Measurements from ENCODE around the gene ERGIC1.

Gene ERGIC1

GRCh38 chr5:172931001-172931536 is 97.0 kb downstream of the ERGIC1 start:
- DNase-seq, result no peak
- Mint-ChIP-seq H3K36me3 (no peaks in the 10 kb centered on the region), H3K27ac (no peak overlapping the region), H3K4me1 (peaks cover 5% of the 10 kb centered on the region), H3K9me3 (no peaks in the 10 kb centered on the region), H3K4me3 (no peak overlapping the region), H3K27me3 (no peaks in the 10 kb centered on the region)
- CTCF ChIA-PET, result interaction anchor here (0.9 to 15.6 kb wide), 15 partner anchors 8 to 235 kb away, joined by 3 to 372 read pairs (median 3); partner anchors contain the start of gene DUSP1

GRCh38 chr5:172932313-172933017 is 98.4 kb downstream of the ERGIC1 start:
- H3K27ac Mint-ChIP-seq, result no peak overlapping the region
- H3K36me3 Mint-ChIP-seq, result no peaks in the 10 kb centered on the region
- peaks cover 5% of the 10 kb centered on the region for H3K4me1 Mint-ChIP-seq
- peak; percentile 76 for DNase-seq
- no peaks in the 10 kb centered on the region for H3K27me3 Mint-ChIP-seq
- H3K4me3 Mint-ChIP-seq, result no peak overlapping the region
- H3K9me3 Mint-ChIP-seq, result no peaks in the 10 kb centered on the region
- CTCF ChIA-PET, result interaction anchor here (0.6 to 15.6 kb wide), 28 partner anchors 10 to 437 kb away, joined by 3 to 372 read pairs (median 3); partner anchors contain the start of gene DUSP1

- Mint-ChIP-seq H3K4me1 (peaks cover 5% of the 10 kb centered on the region), H3K27ac (no peak overlapping the region), H3K4me3 (no peak overlapping the region), H3K9me3 (no peaks in the 10 kb centered on the region), H3K36me3 (no peaks in the 10 kb centered on the region), H3K27me3 (no peaks in the 10 kb centered on the region)
- CTCF ChIA-PET, result interaction anchor here (0.5 to 15.6 kb wide), 12 partner anchors 9 to 437 kb away, joined by 3 to 372 read pairs (median 6); partner anchors contain the start of gene DUSP1
- DNase-seq, result no peak
Measured at GRCh38 chr5:172933238-172933637, 99.2 kb downstream of the ERGIC1 start.

GRCh38 chr5:172935096-172935495 is 101.0 kb downstream of the ERGIC1 start:
- no peaks in the 10 kb centered on the region for H3K9me3 Mint-ChIP-seq
- H3K27ac Mint-ChIP-seq, result no peak overlapping the region
- CTCF ChIA-PET, result interaction anchor here (1.1 to 15.6 kb wide), 3 partner anchors 215 to 225 kb away, joined by 3 to 372 read pairs (median 74); no protein-coding TSS in a partner anchor
- H3K4me1 Mint-ChIP-seq, result peaks cover 5% of the 10 kb centered on the region
- no peaks in the 10 kb centered on the region for H3K36me3 Mint-ChIP-seq
- DNase-seq, result no peak
- no peak overlapping the region for H3K4me3 Mint-ChIP-seq
- no peaks in the 10 kb centered on the region for H3K27me3 Mint-ChIP-seq

GRCh38 chr5:172936401-172936800 is 102.3 kb downstream of the ERGIC1 start:
- H3K4me1 Mint-ChIP-seq, result peaks cover 5% of the 10 kb centered on the region
- no peak overlapping the region for H3K4me3 Mint-ChIP-seq
- no peaks in the 10 kb centered on the region for H3K27me3 Mint-ChIP-seq
- peak overlapping the region; percentile 71 for H3K27ac Mint-ChIP-seq
- H3K36me3 Mint-ChIP-seq, result no peaks in the 10 kb centered on the region
- CTCF ChIA-PET, result interaction anchor here (10.8 to 15.6 kb wide), 2 partner anchors 219 to 227 kb away, joined by 74 to 372 read pairs; no protein-coding TSS in a partner anchor
- no peaks in the 10 kb centered on the region for H3K9me3 Mint-ChIP-seq
- DNase-seq, result no peak

GRCh38 chr5:172939071-172939470 is 105.0 kb downstream of the ERGIC1 start:
- H3K27ac Mint-ChIP-seq, result no peak overlapping the region
- H3K27me3 Mint-ChIP-seq, result no peaks in the 10 kb centered on the region
- H3K36me3 Mint-ChIP-seq, result peaks cover 1% of the 10 kb centered on the region
- peak; percentile 34 for DNase-seq
- CTCF ChIA-PET, result interaction anchor here (1.0 to 15.6 kb wide), 2 partner anchors 8 to 229 kb away, joined by 3 to 372 read pairs; no protein-coding TSS in a partner anchor
- no peak overlapping the region for H3K4me3 Mint-ChIP-seq
- H3K9me3 Mint-ChIP-seq, result no peaks in the 10 kb centered on the region
- no peaks in the 10 kb centered on the region for H3K4me1 Mint-ChIP-seq

GRCh38 chr5:172939611-172940267 is 105.7 kb downstream of the ERGIC1 start:
- Mint-ChIP-seq H3K36me3 (peaks cover 1% of the 10 kb centered on the region), H3K9me3 (no peaks in the 10 kb centered on the region), H3K27me3 (no peaks in the 10 kb centered on the region), H3K27ac (no peak overlapping the region), H3K4me3 (no peak overlapping the region), H3K4me1 (no peaks in the 10 kb centered on the region)
- DNase-seq, result no peak
- CTCF ChIA-PET, result interaction anchor here (1.0 to 15.6 kb wide), 2 partner anchors 9 to 230 kb away, joined by 3 to 372 read pairs; no protein-coding TSS in a partner anchor

GRCh38 chr5:172940268-172941066 is 106.4 kb downstream of the ERGIC1 start:
- H3K36me3 Mint-ChIP-seq, result peaks cover 1% of the 10 kb centered on the region
- no peaks in the 10 kb centered on the region for H3K27me3 Mint-ChIP-seq
- no peaks in the 10 kb centered on the region for H3K4me1 Mint-ChIP-seq
- no peak for DNase-seq
- H3K4me3 Mint-ChIP-seq, result no peak overlapping the region
- H3K9me3 Mint-ChIP-seq, result no peaks in the 10 kb centered on the region
- no peak overlapping the region for H3K27ac Mint-ChIP-seq
- CTCF ChIA-PET, result interaction anchor here (15.6 kb wide), 1 partner anchor 231 kb away, joined by 372 read pairs; no protein-coding TSS in a partner anchor

- no peaks in the 10 kb centered on the region for H3K4me1 Mint-ChIP-seq
- DNase-seq, result no peak
- H3K4me3 Mint-ChIP-seq, result no peak overlapping the region
- no peak overlapping the region for H3K27ac Mint-ChIP-seq
- no peaks in the 10 kb centered on the region for H3K9me3 Mint-ChIP-seq
- H3K27me3 Mint-ChIP-seq, result no peaks in the 10 kb centered on the region
- peaks cover 1% of the 10 kb centered on the region for H3K36me3 Mint-ChIP-seq
- CTCF ChIA-PET, result interaction anchor here (0.6 to 15.6 kb wide), 2 partner anchors 36 to 231 kb away, joined by 3 to 372 read pairs; no protein-coding TSS in a partner anchor
Measured at GRCh38 chr5:172941067-172941516, 107.0 kb downstream of the ERGIC1 start.

GRCh38 chr5:172942556-172942955 is 108.5 kb downstream of the ERGIC1 start:
- no peak overlapping the region for H3K27ac Mint-ChIP-seq
- H3K36me3 Mint-ChIP-seq, result peaks cover 1% of the 10 kb centered on the region
- H3K27me3 Mint-ChIP-seq, result no peaks in the 10 kb centered on the region
- CTCF ChIA-PET, result interaction anchor here (0.7 to 1.4 kb wide), 5 partner anchors 10 to 233 kb away, joined by 3 to 4 read pairs (median 3); no protein-coding TSS in a partner anchor
- no peaks in the 10 kb centered on the region for H3K9me3 Mint-ChIP-seq
- DNase-seq, result no peak
- no peak overlapping the region for H3K4me3 Mint-ChIP-seq
- no peaks in the 10 kb centered on the region for H3K4me1 Mint-ChIP-seq

- CTCF ChIA-PET, result interaction anchor here (1.2 to 1.4 kb wide), 4 partner anchors 12 to 234 kb away, joined by 3 to 4 read pairs (median 4); no protein-coding TSS in a partner anchor
Measured at GRCh38 chr5:172943283-172943841, 109.3 kb downstream of the ERGIC1 start.

GRCh38 chr5:172943906-172944305 is 109.9 kb downstream of the ERGIC1 start:
- H3K27me3 Mint-ChIP-seq, result no peaks in the 10 kb centered on the region
- no peaks in the 10 kb centered on the region for H3K4me1 Mint-ChIP-seq
- DNase-seq, result no peak
- H3K9me3 Mint-ChIP-seq, result no peaks in the 10 kb centered on the region
- H3K27ac Mint-ChIP-seq, result no peak overlapping the region
- peaks cover 1% of the 10 kb centered on the region for H3K36me3 Mint-ChIP-seq
- no peak overlapping the region for H3K4me3 Mint-ChIP-seq
- CTCF ChIA-PET, result interaction anchor here (0.7 to 1.4 kb wide), 2 partner anchors 10 to 229 kb away, joined by 3 read pairs; no protein-coding TSS in a partner anchor

More at GRCh38 chr5:172943283-172943841, 109.3 kb downstream of the ERGIC1 start:
- no peaks in the 10 kb centered on the region for H3K27me3 Mint-ChIP-seq
- peaks cover 1% of the 10 kb centered on the region for H3K36me3 Mint-ChIP-seq
- no peaks in the 10 kb centered on the region for H3K9me3 Mint-ChIP-seq
- no peak overlapping the region for H3K4me3 Mint-ChIP-seq
- H3K27ac Mint-ChIP-seq, result no peak overlapping the region
- DNase-seq, result no peak
- no peaks in the 10 kb centered on the region for H3K4me1 Mint-ChIP-seq

- H3K27me3 Mint-ChIP-seq, result no peaks in the 10 kb centered on the region
- H3K27ac Mint-ChIP-seq, result no peak overlapping the region
- CTCF ChIA-PET, result interaction anchor here (0.7 kb wide), 1 partner anchor 11 kb away, joined by 3 read pairs; no protein-coding TSS in a partner anchor
- H3K9me3 Mint-ChIP-seq, result no peaks in the 10 kb centered on the region
- H3K36me3 Mint-ChIP-seq, result peaks cover 1% of the 10 kb centered on the region
- DNase-seq, result peak; percentile 14
- no peaks in the 10 kb centered on the region for H3K4me1 Mint-ChIP-seq
- no peak overlapping the region for H3K4me3 Mint-ChIP-seq
Measured at GRCh38 chr5:172944741-172945140, 110.7 kb downstream of the ERGIC1 start.
